GM20000 (cell line): ENCODE results near the gene SPSB1.

Experiments used
- DNase-seq: peaks from one replicate; pipeline ENCODE4 v3.0.0; 2012; ENCODE audit warnings: low spot score
- TF ChIP-seq, protein P1 (sequence below): IDR thresholded peaks from 2 replicates; pipeline ENCODE4 v1.5.1; 2012; ENCODE audit warnings: mild to moderate bottlenecking, control low read depth; ENCODE audit errors: extremely low read depth, missing control alignments

SPSB1 gene

GRCh38 chr1:9331558-9332346, 39.1 kb downstream of the SPSB1 start:
- no peak for DNase-seq

GRCh38 chr1:9332513-9333143, 39.9 kb downstream of the SPSB1 start:
- TF ChIP-seq, protein P1, sequence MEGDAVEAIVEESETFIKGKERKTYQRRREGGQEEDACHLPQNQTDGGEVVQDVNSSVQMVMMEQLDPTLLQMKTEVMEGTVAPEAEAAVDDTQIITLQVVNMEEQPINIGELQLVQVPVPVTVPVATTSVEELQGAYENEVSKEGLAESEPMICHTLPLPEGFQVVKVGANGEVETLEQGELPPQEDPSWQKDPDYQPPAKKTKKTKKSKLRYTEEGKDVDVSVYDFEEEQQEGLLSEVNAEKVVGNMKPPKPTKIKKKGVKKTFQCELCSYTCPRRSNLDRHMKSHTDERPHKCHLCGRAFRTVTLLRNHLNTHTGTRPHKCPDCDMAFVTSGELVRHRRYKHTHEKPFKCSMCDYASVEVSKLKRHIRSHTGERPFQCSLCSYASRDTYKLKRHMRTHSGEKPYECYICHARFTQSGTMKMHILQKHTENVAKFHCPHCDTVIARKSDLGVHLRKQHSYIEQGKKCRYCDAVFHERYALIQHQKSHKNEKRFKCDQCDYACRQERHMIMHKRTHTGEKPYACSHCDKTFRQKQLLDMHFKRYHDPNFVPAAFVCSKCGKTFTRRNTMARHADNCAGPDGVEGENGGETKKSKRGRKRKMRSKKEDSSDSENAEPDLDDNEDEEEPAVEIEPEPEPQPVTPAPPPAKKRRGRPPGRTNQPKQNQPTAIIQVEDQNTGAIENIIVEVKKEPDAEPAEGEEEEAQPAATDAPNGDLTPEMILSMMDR: no peak
- DNase-seq: no peak

More at GRCh38 chr1:9331558-9332346, 39.1 kb downstream of the SPSB1 start:
- TF ChIP-seq, protein P1: no peak

DNA sequence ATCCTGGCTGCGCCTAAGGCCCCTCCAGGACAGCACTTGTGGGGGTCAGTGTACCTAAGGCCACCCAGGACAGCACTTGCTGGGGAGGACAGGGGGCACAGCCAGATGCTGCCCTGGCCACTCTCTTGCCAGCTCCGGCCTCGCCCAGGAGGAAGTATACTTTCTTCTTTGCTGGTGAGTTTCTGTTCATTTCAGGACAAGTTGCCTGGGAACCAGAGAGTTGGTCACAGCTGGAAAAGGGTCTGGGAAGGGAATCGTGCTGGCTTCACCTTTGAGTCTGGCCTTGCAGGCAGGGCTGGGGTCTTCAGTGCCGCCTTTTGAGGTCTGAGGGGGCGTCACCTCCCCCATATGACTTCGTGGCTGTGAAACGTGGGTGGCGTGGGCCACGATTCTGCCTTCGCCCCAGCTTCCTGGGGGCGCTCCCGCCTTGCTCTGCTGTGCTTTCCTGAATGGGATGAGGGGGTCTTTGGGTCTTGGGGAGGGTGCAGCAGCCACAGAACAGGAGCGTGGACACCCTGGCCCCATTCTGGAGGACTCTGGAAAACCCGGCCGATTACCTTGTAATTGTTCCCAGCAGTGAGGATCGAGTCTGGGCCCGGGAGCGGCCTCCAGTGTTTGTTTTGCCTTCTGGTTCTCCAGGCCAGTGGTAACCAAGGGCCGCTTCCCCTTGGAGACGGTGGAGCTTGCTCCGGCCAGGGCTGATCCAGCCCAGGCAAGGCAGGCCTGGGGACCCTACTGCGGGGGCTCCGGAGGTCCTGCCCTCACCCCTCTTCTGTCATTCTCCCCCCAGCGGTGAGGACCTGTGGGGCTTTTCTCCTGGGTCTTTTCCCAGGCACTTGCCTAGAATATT, 45.9 kb downstream of the SPSB1 start:
- TF ChIP-seq, protein P1: no peak

DNA sequence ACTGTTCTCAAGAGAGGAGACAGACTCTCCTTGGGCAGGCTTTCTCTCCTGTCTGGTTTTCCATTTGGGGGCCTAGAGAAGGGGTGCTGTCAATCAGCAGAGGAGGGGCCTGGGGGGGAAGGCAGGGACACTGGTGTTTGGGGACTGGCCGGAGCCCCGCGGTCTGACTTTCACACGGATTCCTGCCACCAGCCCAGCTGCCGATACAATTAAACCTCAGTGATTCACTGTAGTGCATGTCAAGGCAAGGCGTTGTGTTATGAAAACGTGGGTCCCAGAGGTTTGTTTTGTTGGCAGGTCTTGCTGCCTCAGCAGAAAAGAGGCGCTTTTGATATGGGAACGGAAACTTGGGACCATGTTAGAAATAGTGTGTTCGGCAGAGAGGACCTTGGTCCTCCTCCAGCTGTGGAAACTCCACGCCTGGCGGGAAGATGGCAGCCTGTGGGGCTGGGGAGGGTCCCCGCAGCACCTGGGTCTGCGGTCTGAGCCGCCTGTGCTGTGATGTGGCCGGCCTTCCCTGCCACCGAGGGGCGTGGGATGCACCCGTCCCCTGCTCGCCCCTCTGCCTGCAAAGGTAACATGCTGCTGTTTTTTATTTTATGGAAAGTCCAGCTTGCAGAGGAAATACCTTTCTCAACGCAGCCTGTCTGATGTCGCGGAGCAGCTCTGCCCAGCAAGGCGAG, 47.6 kb downstream of the SPSB1 start:
- no peak for DNase-seq
- TF ChIP-seq, protein P1: no peak

More for the DNA sequence above, 45.9 kb downstream of the SPSB1 start:
- DNase-seq: no peak

DNA sequence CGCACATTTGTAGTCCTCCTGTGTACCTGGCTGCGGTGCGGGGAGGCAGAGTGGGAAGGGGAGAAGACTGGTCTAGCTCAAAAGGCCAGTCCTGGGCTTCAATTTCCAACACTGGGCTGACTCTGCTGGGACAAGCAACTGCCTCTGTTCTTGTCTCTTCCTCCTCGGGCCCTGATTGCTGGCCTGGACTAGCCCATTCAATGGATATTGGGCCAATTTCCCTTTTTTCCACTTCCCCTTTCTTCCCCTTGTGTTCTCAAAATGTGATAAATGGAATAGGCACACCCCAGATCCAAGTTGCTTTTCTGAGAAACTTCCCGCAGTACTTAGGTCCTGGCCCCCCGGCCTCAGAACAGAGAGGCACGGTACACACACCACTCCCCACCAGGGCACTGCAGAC, 48.2 kb downstream of the SPSB1 start:
- TF ChIP-seq, protein P1: no peak
- no peak for DNase-seq

- TF ChIP-seq, protein P1: no peak
- DNase-seq: no peak
These were observed 48.7 kb downstream of the SPSB1 start for GRCh38 chr1:9341301-9341845.
